22Rv1 (cell line): ENCODE data around the gene POU2F2.

Source experiments
- H3K27ac ChIP-seq: fragments of 450-650 bp; 2 replicates; pipeline ENCODE4 v1.5.1; 2017
- CTCF ChIP-seq: fragments of 450-650 bp; IDR thresholded peaks from 2 replicates; pipeline ENCODE4 v1.5.1; 2017; ENCODE audit warnings: mild to moderate bottlenecking
- ZFX ChIP-seq: fragments of 450-650 bp; IDR thresholded peaks from 2 replicates; pipeline ENCODE4 v1.6.1; 2017; ENCODE audit warnings: antibody characterized with exemption, borderline replicate concordance

Gene POU2F2

DNA sequence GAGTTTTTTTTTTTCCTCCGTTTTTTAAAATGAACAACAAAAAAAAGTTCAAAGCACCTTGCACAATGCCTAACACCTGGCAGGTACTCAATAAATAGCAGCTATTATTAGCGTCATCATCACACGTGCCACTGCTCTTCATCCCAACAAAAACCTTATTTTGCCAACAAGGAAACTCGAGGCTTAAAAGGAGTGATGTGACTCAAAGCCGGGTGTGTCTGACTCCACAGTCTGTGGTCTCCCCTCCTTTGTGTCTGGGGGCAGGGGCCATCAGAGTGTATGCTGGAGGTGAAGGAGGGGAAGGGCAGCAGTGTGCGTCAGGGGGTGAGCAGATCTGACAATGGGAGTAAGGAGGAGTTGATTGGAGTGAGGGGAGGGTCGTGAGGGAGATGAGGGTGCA is 34.1 kb upstream of the POU2F2 start:
- H3K27ac ChIP-seq = no peak overlapping the region
- TF ChIP-seq ZFX (no peak), CTCF (no peak)

DNA sequence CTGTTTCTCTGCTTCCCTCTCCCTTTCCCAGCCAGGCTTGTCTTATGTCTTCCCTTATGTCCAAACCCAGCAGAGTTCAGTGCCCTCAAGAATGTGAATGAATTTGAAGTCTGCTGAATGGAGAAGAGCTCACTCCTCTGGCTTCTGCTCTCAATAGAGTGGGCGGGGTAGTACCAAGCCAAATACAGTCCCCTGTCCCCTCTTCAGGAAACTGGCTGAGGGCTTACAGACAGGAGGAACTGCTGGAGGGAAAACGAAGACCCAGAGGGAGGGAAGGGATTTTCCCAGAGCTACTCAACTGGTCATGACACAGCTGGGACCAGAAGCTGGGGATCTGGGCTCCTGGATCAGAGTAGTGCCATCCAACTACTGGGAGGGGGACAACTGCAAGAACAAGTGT is 32.9 kb upstream of the POU2F2 start:
- TF ChIP-seq CTCF = no peak
- no peak for TF ChIP-seq ZFX

DNA sequence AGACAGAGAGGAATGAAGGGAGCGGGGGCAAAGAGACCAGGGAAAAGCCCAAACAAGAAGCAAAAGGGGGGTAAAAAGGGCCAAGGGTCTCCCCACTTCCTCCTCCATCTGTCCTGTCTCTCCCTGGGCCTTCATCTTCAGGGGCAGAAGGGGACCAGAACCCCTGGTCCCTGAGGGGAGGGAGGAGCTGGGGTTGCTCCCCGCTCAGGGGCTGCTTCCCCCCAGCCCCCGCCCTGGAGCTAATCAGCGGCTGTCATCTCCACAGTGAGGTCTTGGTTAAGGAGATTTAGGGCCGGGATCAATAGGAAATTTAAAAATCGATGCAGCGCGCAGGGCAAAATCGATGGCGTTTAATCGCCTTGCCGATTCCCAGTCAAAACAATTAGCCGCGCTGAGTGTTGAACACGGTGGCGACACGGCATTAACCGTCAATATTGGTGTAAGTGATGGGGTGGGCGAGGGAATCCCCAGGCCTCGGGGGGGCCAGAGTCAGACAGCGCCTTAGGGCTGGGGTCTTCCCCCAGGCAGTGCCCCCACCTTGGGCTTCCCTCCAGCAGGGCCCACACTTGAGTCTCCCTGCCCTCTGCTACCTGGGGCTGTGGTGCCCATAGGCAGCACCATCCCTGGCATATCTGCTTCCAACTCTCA is 29.5 kb upstream of the POU2F2 start:
- H3K27ac ChIP-seq = no peak overlapping the region
- TF ChIP-seq CTCF (no peak), ZFX (no peak)

More for the DNA sequence above, 32.9 kb upstream of the POU2F2 start:
- H3K27ac ChIP-seq = no peak overlapping the region

DNA sequence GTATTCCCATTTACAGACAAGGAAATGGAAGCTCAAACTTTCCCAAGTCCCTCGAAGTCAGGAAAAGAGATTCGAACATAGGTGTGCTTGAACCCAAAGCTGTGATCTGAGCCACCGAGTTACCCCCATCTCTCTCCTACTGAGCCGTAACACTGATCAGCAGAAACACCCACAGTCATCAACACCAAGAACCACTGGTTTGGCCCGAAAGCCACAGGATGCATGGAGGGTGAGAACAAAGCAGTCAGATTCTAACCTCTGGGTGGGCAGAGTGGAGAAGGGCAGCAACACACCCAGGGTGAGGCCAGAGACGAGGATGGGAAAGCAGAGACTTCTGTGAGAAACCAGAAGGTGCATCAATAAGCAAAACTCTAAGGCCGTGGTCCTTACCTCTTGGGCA is 27.7 kb upstream of the POU2F2 start:
- TF ChIP-seq CTCF (no peak), ZFX (no peak)
- no peak overlapping the region for H3K27ac ChIP-seq

DNA sequence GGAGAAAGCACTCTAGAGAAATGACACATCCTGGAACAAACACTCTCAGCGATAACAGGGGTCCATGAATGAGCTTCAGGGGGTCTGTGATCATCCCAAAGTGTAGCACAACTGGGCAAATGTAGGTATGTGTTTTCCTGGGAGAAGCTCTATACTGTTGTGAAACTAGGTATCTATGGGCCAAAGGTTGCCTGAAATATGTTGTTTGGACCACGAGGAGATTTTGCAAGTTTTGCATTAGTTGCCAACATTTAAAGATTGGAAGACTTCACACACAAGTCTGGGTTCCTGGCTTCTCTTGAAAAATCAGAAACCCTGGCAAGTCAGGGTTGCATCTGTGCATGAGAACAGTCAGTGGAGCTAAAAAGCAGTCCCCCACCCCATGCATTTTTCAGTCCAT is 26.7 kb upstream of the POU2F2 start:
- TF ChIP-seq CTCF (no peak), ZFX (no peak)

GRCh38 chr19:42156571-42156970 is 24.3 kb upstream of the POU2F2 start:
- TF ChIP-seq ZFX = no peak
- no peak for TF ChIP-seq CTCF
- no peak overlapping the region for H3K27ac ChIP-seq

More for the DNA sequence above, 26.7 kb upstream of the POU2F2 start:
- no peak overlapping the region for H3K27ac ChIP-seq

DNA sequence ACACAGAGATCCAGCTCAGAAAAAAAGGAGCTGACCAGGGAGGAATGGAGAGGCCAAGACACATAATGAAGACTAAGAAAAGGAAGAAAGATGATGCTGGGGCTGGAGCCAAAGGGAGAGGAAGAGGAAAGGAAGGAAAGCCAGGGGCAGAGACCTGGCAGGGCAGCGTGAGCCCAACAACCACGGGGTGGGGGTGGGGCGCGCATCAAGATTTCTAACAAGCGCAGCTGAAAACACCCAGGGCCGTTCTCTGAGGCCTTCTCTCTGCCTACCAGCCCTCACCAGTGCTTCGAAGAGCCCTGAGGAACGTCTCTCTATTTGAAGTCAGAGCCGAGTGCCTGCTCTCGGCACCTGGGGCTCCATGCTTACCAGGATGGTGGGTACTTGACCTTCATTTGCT is 23.6 kb upstream of the POU2F2 start:
- no peak for TF ChIP-seq ZFX
- TF ChIP-seq CTCF = no peak

More for the DNA sequence above, 23.6 kb upstream of the POU2F2 start:
- H3K27ac ChIP-seq = no peak overlapping the region
